HG03025 (cell line): Measurements from ENCODE around the gene SLC7A6OS.

ENCODE experiments used
- ATAC-seq: cut with Tn5 transposase; IDR thresholded peaks from one replicate; pipeline ENCODE4 v1.9.1; 2021; ENCODE audit warnings: mild to moderate bottlenecking, moderate library complexity; ENCODE audit not compliant: unreplicated experiment, low FRiP score

The SLC7A6OS gene

GRCh38 chr16:68310774-68311511 is at the start of gene SLC7A6OS, which contains the start of gene PRMT7:
SLC7A6OS (minus strand) TSS chr16:68310946; CDS start chr16:68310926, 20 bp downstream.
PRMT7 (plus strand) TSS chr16:68311019; CDS start chr16:68315980, 4,961 bp downstream.
- ATAC-seq = peak; percentile 92

GRCh38 chr16:68359398-68360191 is 48.8 kb upstream of the SLC7A6OS start:
- ATAC-seq = no peak

- no peak for ATAC-seq
Measured at GRCh38 chr16:68358951-68359350, 48.2 kb upstream of the SLC7A6OS start.

GRCh38 chr16:68357923-68358322 is 47.2 kb upstream of the SLC7A6OS start:
- no peak for ATAC-seq

- no peak for ATAC-seq
Measured at GRCh38 chr16:68357521-68357922, 46.8 kb upstream of the SLC7A6OS start.

- no peak for ATAC-seq
Measured at GRCh38 chr16:68356919-68357286, 46.2 kb upstream of the SLC7A6OS start.

DNA sequence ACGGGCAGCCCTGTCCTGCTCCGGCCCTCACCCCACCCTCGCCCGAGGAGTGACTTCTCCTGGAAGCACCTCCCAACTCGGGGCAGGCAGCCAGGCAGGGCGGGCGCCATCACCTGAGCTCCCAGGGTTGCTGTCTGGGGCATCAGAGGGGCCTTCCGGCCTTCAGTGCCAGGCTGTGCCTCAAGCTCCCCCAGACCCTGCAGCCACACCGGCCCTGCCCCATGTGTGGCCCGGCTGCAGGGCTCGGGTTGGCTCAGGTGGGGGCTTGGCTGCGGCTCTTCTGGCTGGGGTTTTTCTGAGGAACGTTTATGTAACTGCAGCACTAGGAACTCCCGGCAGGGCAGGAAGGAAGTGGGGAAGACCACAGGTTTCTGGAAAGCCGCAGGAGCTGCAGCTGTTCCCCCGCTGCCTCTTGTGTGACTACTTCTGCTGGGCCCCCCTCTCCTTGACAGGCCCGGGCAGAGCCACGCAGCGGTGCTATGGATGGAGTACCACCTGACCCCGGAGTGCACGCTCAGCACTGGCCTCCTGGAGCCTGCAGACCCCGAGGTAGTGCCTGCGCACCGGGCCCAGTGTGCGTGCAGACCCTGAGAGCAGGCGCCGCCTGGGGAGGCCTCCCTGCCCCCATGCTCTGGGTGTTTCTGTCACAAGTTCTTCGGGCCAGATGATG is 45.6 kb upstream of the SLC7A6OS start:
- peak; percentile 51 for ATAC-seq

GRCh38 chr16:68355447-68356248 is 44.9 kb upstream of the SLC7A6OS start:
- peak; percentile 4 for ATAC-seq

DNA sequence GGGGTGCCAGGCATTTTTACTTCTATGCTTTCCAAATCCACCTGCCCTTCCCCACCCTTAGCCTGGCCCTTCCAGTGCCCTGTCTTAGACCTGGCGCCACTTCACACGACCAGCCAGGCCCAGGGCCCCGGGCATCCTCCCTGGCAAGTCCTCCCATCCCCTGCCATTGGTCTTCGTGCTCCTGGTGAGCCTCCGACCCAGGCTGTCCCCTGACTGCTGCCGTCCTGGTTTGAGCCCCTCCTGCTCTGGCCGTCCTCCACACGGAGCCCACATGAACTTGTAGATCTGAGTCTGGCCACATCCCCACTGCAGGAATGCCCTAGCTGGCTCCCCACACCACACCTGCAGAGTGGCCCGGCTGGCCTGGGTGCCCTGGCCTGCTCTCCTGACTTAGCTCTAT is 44.1 kb upstream of the SLC7A6OS start:
- no peak for ATAC-seq

DNA sequence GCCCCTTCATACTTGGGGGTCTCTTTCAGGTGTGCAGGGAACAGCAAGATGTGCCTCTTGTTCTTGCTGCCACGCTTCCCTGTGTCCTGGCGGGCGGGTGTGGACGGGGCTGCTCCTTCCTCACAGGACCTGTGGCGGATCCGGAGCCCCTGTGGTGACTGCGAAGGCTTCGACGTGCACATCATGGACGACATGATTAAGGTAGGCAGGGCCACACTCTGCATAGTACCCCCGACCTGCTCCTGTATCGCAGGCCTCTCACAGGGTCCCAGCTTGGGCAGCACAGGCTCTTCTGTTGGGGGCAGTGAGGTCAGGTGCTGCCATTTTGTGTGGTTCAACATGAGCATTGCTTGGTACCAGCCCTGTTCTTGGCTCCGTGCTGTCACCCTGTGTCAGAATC is 42.6 kb upstream of the SLC7A6OS start:
- no peak for ATAC-seq

GRCh38 chr16:68351991-68352431 is 41.3 kb upstream of the SLC7A6OS start:
- ATAC-seq = no peak

GRCh38 chr16:68351463-68351862 is 40.7 kb upstream of the SLC7A6OS start:
- ATAC-seq = no peak

DNA sequence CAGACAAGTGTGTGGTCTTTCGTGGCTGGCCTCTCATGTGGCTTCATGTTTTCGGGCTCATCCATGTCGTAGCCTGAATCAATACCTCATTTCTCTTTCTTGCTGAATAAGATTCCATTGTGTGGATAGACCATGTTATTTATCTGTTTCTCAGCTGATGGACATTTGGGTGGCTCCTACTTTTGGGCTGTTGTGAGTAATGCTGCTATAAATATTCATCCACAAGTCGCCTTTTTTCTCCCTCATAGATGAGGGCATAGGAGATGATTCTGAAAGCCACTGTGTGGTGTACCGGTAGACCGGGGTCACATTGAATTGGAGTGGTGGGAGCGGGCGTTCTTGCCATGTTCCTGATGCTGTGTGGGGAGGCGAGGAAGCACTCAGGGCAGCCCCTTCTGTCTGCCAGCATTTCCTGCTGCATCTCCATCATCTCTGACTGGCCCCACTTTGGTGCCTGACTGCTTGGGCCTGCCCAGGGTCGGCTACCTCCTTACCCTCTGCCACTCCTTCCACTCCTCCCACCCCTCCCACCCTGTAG is 40.1 kb upstream of the SLC7A6OS start:
- ATAC-seq = no peak

DNA sequence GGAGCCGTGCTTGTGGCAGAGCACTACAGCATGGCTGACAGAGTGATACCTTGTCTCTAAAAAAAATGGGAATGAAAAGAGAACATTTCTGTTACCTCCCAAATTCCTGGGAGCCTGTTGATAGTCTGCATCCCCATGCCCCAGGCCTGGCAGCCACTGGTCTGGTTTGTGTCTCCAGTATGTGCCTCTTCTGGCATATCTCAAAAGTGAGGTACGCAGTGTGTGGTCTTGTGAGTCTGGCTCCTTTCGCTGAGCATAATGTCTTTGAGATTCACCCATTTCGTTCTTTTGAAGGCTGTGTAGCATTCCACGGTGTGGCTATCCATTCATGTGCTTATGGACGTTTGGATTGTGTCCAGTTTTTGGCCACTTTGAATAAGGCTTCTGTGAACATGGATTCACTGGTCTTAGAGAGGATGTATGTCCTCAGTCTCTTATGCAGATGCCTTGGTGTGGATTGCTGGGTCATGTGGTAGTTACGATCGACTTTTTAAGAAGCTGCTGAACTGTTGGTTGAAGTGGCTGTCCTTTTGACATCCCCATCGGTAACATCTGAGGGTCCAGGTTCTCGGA is 39.2 kb upstream of the SLC7A6OS start:
- no peak for ATAC-seq

- no peak for ATAC-seq
Measured at GRCh38 chr16:68348639-68349445, 38.1 kb upstream of the SLC7A6OS start.

- ATAC-seq = no peak
Measured at GRCh38 chr16:68347605-68348004, 36.9 kb upstream of the SLC7A6OS start.

- no peak for ATAC-seq
Measured at GRCh38 chr16:68346892-68347480, 36.2 kb upstream of the SLC7A6OS start.

GRCh38 chr16:68345958-68346635 is 35.4 kb upstream of the SLC7A6OS start:
- ATAC-seq = no peak
